Colonic mucosa (tissue), 4 donors: ENCODE data around the gene GOLGA8H. TPM values are rescaled to one million over a fixed set of nuclear protein-coding genes. Genes with fewer than 3 reads are reported as not detected.
"Not testable (repeated sequence)": the region's sequence is repeated elsewhere in the genome, so short reads cannot be mapped to it uniquely, and the experiment has no call there.

Source experiments
- DNase-seq: peaks from one replicate; pipeline ENCODE4 v3.0.0-alpha.2; 2020
- H3K27ac ChIP-seq: fragments of 200-600 bp; one replicate; pipeline ENCODE4 v1.8.0; 2021
- H3K27me3 ChIP-seq: fragments of 200-600 bp; one replicate; pipeline ENCODE4 v1.8.0; 2021
- H3K36me3 ChIP-seq: fragments of 200-600 bp; one replicate; pipeline ENCODE4 v1.8.0; 2021
- H3K4me1 ChIP-seq: fragments of 200-600 bp; one replicate; pipeline ENCODE4 v1.8.0; 2021; ENCODE audit warnings: mild to moderate bottlenecking
- H3K4me3 ChIP-seq: fragments of 200-600 bp; one replicate; pipeline ENCODE4 v1.8.0; 2021
- H3K9ac ChIP-seq, 2 donors: one replicate each; pipeline ENCODE4 v1.7.0; 2013; ENCODE audit warnings: control low read depth in 2 of 2, low read depth in 2 of 2, low read length in 2 of 2
- H3K9me3 ChIP-seq: fragments of 200-600 bp; one replicate; pipeline ENCODE4 v1.8.0; 2021
- intact Hi-C: fragments of 100-400 bp; cut with DNase I; formaldehyde crosslinking; loops from one replicate; pipeline ENCODE4 v1.14.1; 2022
- total RNA-seq, 2 donors: library from RNA; stranded (reverse); fragmentation: NEBNext Ultra II Directional in 1 of 2; extraction: Animal tissue kit (Norgen Biotek cat#: 25700) in 1 of 2; gene quantifications; one replicate each; pipeline ENCODE4 v1.2.1, GENCODE V29; 2021
- TF ChIP-seq, protein P1 (sequence below): fragments of 200-600 bp; IDR thresholded peaks from one replicate; pipeline ENCODE4 v1.8.0; 2022; ENCODE audit warnings: antibody characterized with exemption, mild to moderate bottlenecking
- donor health status: healthy.
- donor health status: DM: no; HTN: no; CAD: no.
- donor health status: DM: no; HTN: no; CAD: no.

Gene GOLGA8H
- total RNA-seq, 2 donors from 2014 or later: 0.40 TPM; not detected in 1

DNA sequence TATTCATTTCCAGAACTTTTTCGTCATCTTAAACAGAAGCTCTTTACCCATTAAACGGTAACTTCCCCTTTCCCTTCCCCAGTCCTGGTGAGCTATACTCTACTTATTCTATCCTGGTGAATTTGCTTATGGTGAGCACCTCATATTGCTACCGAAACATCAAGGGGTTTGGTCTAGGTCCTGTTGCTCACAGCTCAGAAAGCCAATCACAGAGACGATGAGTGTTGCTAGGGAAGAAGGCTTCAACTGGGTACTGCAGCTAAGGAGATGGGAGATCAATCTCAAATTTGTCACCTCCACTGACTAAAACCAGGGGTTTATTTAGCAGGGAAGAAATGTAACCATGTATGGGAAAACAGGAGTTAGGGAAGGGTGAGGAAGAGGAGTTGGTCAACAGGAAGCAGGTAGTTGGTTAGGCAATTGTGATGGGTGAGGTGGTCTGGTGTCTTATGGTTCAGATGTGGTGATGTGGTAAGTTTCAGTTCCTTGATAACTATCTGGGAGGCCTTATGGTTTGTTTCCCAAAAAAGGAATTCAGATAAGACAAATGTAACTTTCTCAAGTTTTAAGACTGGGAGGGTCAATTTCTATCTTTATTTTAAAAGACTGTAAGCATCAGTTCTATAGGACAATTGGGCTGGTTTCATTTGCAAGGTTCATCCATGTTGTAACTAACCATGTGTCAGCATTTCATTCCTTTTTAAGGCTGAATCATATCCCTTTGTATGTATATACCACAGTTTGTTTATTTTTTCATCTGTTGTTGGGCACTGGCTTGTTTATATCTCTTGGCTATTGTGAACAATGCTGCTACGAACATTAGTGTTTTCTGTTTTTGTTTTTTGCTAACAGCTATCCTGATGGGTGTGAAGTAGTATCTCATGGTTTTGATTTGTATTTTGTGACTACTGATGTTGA is 46.4 kb downstream of the GOLGA8H start:
- intact Hi-C loops: no loop called here
- no peaks in the 10 kb centered on the region for H3K27me3 ChIP-seq
- no peaks in the 10 kb centered on the region for H3K36me3 ChIP-seq
- no peak for DNase-seq
- TF ChIP-seq, protein P1, sequence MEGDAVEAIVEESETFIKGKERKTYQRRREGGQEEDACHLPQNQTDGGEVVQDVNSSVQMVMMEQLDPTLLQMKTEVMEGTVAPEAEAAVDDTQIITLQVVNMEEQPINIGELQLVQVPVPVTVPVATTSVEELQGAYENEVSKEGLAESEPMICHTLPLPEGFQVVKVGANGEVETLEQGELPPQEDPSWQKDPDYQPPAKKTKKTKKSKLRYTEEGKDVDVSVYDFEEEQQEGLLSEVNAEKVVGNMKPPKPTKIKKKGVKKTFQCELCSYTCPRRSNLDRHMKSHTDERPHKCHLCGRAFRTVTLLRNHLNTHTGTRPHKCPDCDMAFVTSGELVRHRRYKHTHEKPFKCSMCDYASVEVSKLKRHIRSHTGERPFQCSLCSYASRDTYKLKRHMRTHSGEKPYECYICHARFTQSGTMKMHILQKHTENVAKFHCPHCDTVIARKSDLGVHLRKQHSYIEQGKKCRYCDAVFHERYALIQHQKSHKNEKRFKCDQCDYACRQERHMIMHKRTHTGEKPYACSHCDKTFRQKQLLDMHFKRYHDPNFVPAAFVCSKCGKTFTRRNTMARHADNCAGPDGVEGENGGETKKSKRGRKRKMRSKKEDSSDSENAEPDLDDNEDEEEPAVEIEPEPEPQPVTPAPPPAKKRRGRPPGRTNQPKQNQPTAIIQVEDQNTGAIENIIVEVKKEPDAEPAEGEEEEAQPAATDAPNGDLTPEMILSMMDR: no peak
- H3K4me3 ChIP-seq: no peak overlapping the region
- no peaks in the 10 kb centered on the region for H3K9me3 ChIP-seq
- H3K4me1 ChIP-seq: no peaks in the 10 kb centered on the region
- H3K27ac ChIP-seq: no peak overlapping the region
- H3K9ac ChIP-seq: no peak overlapping the region

DNA sequence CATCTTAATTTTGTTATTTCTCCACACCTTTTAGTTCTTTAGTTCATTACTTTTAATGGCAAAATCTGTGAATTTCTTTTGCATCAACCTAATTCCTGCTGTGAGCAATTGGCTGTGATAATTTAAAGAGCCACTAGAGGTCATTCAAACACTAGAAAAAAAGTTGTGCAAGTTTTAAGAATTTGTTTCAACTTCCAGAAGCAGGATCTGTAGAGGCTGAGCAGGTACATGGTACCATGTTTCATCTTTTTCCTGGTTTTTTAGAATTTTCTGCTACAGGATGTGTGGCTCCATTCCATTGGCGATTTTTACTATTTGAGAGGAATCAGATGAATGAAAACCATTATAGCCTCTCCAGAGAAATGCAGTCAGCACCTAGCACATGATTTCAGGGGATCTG is 57.3 kb downstream of the GOLGA8H start:
- H3K9ac ChIP-seq, H3K36me3 ChIP-seq, H3K4me3 ChIP-seq, intact Hi-C loops, DNase-seq, H3K4me1 ChIP-seq, H3K9me3 ChIP-seq, H3K27ac ChIP-seq, H3K27me3 ChIP-seq: not testable (repeated sequence)
- TF ChIP-seq, protein P1: peak; percentile 18

Other genes with a start within 250 kb of the GOLGA8H start
- under 1 TPM; 0.42 to 0.59 TPM for gene CHRFAM7A, start 210.5 kb upstream of the GOLGA8H start, total RNA-seq
- gene GOLGA8R, start 189.8 kb upstream of the GOLGA8H start, total RNA-seq: under 1 TPM; 0.54 to 0.90 TPM
- under 1 TPM in 1 of 2 donors, not detected in 1; 0.15 TPM for gene GOLGA8Q, start 52.0 kb upstream of the GOLGA8H start, total RNA-seq